Activated T-helper 2 cell treated with anti-CD3 and anti-CD28 coated beads, Interferon-gamma antibody, Interleukin-2, Interleukin-4, amounts not matched to agents 10 μg/mL and 5 μg/mL and 100 μg/mL, durations not matched to agents 14 hours and 24 hours and 36 hours (primary cell): ENCODE data around the gene SLC24A5. TPM values are rescaled to one million over a fixed set of nuclear protein-coding genes. Genes with fewer than 3 reads are reported as not detected.

Experiments
- DNase-seq: peaks from one replicate; pipeline ENCODE4 v3.0.0; 2021; ENCODE audit warnings: low spot score
- H3K27ac Mint-ChIP-seq: one replicate; pipeline ENCODE4 v1.8.0; 2021; ENCODE audit warnings: mixed read lengths
- H3K27me3 Mint-ChIP-seq: one replicate; pipeline ENCODE4 v1.8.0; 2021; ENCODE audit warnings: low read depth, mixed read lengths
- H3K36me3 Mint-ChIP-seq: one replicate; pipeline ENCODE4 v1.8.0; 2021; ENCODE audit warnings: low read depth, mixed read lengths
- H3K4me1 Mint-ChIP-seq: one replicate; pipeline ENCODE4 v1.8.0; 2021; ENCODE audit warnings: low read depth, mixed read lengths
- H3K4me3 Mint-ChIP-seq: one replicate; pipeline ENCODE4 v1.8.0; 2021; ENCODE audit warnings: low read depth, mild to moderate bottlenecking, moderate library complexity, mixed read lengths
- H3K9me3 Mint-ChIP-seq: one replicate; pipeline ENCODE4 v1.8.0; 2021; ENCODE audit warnings: mixed read lengths
- intact Hi-C: fragments of 100-400 bp; cut with micrococcal nuclease; formaldehyde crosslinking; loops from one replicate; pipeline ENCODE4 v1.15.1; 2023
- total RNA-seq: library from RNA; stranded (reverse); gene quantifications from 2 replicates; pipeline ENCODE4 v1.2.3, GENCODE V29; 2022

SLC24A5 gene
- total RNA-seq = not detected in 2 replicates

DNA sequence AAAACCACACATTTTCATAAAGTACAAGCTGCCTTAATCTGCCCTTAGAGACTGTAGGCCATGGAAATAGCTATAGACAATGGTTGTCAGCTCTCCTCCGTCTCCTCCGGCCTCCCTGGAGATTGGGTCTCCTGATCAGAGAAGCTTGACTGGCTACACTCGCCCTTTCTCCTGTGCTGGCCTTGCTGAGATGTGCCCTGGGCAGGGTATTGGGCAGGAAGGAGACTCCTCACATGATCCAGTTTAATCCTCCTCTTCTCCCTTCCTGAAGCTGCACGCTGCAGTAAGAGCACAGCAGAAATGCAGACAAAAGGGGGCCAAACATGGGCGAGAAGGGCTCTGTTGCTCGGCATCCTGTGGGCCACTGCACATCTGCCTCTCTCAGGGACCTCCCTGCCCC is at the start of gene SLC24A5:
Gene SLC24A5, plus strand, starts transcription at position 246 of the 400 bp plus-strand sequence. Its CDS starts 55 bp downstream, at position 301.
- Mint-ChIP-seq H3K4me3 (no peak within 1 kb of the TSS), H3K27ac (no peak within 1 kb of the TSS), H3K36me3 (no peaks in the 10 kb centered on the region), H3K27me3 (peaks cover 11% of the 10 kb centered on the region), H3K4me1 (no peaks in the 10 kb centered on the region), H3K9me3 (no peaks in the 10 kb centered on the region)
- intact Hi-C loops = no loop called here
- no peak for DNase-seq

DNA sequence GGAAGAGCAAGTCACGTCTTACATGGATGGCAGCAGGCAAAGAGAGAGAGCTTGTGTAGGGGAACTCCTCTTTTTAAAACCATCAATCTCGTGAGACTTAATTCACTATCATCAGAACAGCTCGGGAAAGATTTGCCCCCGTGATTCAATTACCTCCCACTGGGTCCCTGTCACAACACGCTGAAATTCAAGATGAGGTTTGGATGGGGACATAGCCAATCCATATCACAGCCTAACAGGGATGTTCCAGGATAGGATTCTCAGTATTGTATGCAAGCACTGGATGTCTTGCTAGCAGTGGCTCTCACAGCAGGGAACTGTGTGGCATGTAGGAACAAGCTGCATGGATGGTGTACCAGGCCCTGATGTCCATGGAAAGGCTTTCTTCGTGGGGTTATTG is 47.8 kb upstream of the SLC24A5 start:
- H3K4me3 Mint-ChIP-seq = no peak overlapping the region
- intact Hi-C loops = no loop called here
- no peak overlapping the region for H3K27ac Mint-ChIP-seq
- H3K27me3 Mint-ChIP-seq = peaks cover 2% of the 10 kb centered on the region
- no peaks in the 10 kb centered on the region for H3K4me1 Mint-ChIP-seq
- DNase-seq = no peak
- no peaks in the 10 kb centered on the region for H3K9me3 Mint-ChIP-seq
- H3K36me3 Mint-ChIP-seq = no peaks in the 10 kb centered on the region

DNA sequence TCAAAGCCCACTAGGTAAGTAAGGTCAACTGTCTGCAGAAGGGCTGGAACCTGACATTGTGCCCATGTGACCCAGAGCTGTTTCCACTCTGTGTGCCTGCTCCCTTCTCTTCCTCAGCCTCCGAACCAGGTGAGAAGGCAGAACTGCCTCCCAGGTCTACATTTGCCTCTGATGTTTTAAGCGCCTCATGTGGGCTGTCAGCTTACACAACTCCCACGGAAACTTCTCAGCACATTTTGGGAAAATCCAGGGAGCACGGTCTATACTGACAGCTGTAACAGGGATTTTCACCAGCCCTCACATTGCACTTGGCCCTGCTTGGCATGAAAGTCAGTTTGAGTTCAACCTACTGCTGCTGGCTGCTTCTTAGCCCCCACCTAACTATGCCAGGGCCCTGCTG is 46.9 kb upstream of the SLC24A5 start:
- intact Hi-C loops = no loop called here

DNA sequence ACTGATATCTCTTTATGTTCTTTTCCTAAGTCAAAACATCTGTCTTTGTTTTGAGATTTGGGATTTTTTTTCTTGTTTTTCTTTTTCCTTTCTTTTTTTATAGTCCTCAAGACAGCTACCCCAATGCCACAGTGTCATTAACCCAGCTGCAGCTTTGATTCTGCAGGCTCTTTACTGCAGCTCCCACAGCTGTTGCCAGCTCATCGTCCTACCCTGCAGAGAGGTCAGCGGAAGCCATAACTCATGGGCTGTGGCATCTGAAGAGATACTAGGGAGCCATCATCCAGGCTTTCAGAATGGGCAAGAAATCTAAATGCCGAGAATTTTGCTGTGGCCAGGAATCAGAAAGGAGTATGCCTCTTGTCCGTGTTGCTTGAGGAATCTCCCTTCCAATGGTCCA is 44.3 kb upstream of the SLC24A5 start:
- no peaks in the 10 kb centered on the region for H3K4me1 Mint-ChIP-seq
- H3K4me3 Mint-ChIP-seq = no peak overlapping the region
- H3K36me3 Mint-ChIP-seq = no peaks in the 10 kb centered on the region
- no peaks in the 10 kb centered on the region for H3K9me3 Mint-ChIP-seq
- intact Hi-C loops = no loop called here
- DNase-seq = no peak
- no peak overlapping the region for H3K27ac Mint-ChIP-seq
- peaks cover 6% of the 10 kb centered on the region for H3K27me3 Mint-ChIP-seq

More for the DNA sequence above, 46.9 kb upstream of the SLC24A5 start:
- Mint-ChIP-seq H3K36me3 (no peaks in the 10 kb centered on the region), H3K27ac (no peak overlapping the region), H3K9me3 (no peaks in the 10 kb centered on the region), H3K4me1 (no peaks in the 10 kb centered on the region), H3K4me3 (no peak overlapping the region), H3K27me3 (peaks cover 2% of the 10 kb centered on the region)
- DNase-seq = no peak

DNA sequence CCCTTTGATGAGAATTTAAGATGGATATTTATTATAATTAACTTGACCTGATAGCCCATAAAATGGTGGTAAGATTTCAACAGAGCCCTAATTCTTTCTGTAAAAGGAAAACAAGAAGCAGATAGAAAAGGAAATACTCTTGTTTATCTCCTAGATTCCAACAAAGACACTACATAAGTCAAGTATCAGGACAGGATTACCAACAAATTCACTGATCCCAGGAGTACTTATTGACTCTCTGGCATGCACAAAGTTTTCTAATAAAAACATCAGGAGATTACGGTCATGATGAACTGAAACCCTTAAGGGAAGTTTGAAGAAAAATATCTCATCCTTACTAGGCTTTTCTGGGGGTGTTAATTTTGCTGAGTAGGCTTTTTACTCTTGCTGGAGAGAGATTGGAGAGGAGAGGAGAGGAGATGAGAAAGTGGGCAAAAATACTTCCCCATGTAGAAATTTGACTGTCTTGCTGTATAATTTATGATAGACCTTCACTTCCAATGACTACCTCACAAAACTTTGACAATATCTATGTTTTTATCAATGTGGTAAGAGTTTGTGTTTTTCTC is 43.1 kb upstream of the SLC24A5 start:
- no peaks in the 10 kb centered on the region for H3K9me3 Mint-ChIP-seq
- no peak overlapping the region for H3K27ac Mint-ChIP-seq
- intact Hi-C loops = no loop called here
- peaks cover 8% of the 10 kb centered on the region for H3K27me3 Mint-ChIP-seq
- H3K4me3 Mint-ChIP-seq = no peak overlapping the region
- no peak for DNase-seq
- no peaks in the 10 kb centered on the region for H3K36me3 Mint-ChIP-seq
- no peaks in the 10 kb centered on the region for H3K4me1 Mint-ChIP-seq

DNA sequence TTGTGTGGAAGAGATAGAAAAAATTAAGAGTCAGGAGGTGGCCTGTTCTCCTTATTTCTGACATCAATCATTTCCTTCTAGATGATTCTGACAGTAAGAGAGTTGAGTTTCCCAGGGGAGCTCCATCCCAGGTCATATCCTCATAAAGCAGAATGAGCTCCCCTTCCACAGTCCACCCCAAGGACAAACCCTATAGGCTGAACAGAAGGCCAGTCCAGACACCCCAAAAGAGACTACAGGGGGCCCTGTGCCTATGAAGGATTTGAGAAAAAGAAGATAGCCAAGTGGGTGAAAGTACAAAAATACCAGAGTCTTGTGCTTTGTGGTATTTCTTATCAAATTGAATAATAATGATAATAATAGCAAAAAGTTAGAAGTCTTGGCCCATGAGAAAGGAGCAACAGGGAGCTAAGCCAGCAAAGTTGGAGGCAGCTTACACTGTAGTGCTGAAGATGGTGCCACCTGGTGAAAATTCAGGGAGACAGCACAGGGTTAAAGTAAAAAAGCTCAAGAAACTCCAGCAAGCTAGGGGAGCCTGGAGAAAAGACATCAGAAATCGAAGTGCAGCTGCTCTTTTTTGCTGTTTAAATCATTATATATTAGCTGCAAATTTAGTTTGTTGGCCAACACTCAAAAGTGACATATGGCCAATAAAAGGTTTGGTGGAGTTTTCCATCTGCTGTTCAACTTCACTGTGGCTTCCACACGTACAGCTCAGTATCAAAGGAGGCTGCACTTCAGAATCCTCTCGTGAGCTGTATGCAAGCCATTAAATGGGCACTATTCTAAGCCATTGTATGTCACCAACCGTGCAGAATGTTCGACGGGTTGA is 35.8 kb upstream of the SLC24A5 start:
- Mint-ChIP-seq H3K27me3 (peaks cover 2% of the 10 kb centered on the region), H3K9me3 (no peaks in the 10 kb centered on the region), H3K4me3 (no peak overlapping the region), H3K27ac (no peak overlapping the region), H3K4me1 (no peaks in the 10 kb centered on the region), H3K36me3 (no peaks in the 10 kb centered on the region)
- no peak for DNase-seq
- intact Hi-C loops = no loop called here

DNA sequence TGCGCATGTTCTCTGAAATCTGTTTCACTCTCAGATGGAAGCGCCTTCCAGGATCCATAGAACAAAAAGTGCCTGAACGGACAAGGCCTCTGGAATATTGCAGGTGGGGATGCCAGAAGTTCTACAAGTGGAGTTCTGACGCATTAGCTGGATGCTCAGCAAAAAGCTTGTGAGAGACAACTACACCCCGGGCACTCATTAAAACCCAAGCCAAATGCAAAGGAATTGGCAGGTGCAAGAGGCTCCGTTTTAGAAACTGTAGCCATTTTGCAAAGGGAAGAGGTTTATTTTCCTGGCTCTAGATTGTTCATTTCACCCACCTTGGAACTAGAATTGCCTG is 35.2 kb upstream of the SLC24A5 start:
- DNase-seq = no peak
- peaks cover 2% of the 10 kb centered on the region for H3K27me3 Mint-ChIP-seq
- intact Hi-C loops = no loop called here
- no peaks in the 10 kb centered on the region for H3K4me1 Mint-ChIP-seq
- H3K36me3 Mint-ChIP-seq = no peaks in the 10 kb centered on the region
- no peak overlapping the region for H3K4me3 Mint-ChIP-seq
- H3K27ac Mint-ChIP-seq = no peak overlapping the region
- no peaks in the 10 kb centered on the region for H3K9me3 Mint-ChIP-seq

DNA sequence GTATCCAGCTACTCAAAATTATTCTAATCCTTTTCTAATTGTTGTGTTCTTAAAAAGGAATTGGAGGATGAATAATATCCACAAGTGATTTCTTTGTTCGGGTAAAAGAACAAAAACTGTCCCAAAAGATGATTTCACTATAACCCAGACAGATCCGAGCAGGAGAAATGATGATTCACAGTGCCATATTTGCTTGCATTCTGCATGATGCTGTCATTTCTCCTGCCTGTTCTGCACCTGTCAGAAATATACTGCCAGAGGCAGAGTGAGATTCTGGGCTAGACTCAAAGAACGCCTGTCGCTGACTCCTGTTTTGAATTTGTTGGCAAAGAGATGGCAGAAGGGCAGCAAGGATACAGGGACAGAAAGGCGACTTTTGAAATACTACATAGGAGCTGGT is 34.7 kb upstream of the SLC24A5 start:
- Mint-ChIP-seq H3K27ac (no peak overlapping the region), H3K4me1 (no peaks in the 10 kb centered on the region), H3K4me3 (no peak overlapping the region), H3K9me3 (no peaks in the 10 kb centered on the region), H3K36me3 (no peaks in the 10 kb centered on the region), H3K27me3 (peaks cover 2% of the 10 kb centered on the region)
- intact Hi-C loops = no loop called here
- DNase-seq = no peak

DNA sequence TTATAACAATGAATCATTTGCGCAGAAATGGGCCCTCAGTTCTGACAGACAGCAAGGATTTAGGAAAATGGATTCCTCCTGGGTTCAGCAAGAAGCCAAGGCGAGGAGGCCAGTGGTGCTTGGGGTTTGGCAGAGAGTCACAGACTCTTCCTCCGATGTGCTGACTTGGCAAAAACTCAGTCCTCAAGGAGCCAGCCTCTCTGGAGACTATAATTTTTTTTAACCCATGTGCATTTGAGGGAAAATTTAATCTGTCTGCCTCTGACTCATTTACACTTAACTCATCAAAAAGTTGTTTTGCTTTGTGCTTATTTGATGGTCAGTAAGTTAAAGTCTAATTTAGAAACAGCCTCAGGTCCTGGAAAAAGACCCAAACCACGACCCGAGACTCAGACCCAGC is 34.2 kb upstream of the SLC24A5 start:
- Mint-ChIP-seq H3K4me3 (no peak overlapping the region), H3K27me3 (peaks cover 1% of the 10 kb centered on the region), H3K36me3 (no peaks in the 10 kb centered on the region), H3K27ac (no peak overlapping the region), H3K9me3 (no peaks in the 10 kb centered on the region), H3K4me1 (no peaks in the 10 kb centered on the region)
- DNase-seq = no peak
- intact Hi-C loops = no loop called here

DNA sequence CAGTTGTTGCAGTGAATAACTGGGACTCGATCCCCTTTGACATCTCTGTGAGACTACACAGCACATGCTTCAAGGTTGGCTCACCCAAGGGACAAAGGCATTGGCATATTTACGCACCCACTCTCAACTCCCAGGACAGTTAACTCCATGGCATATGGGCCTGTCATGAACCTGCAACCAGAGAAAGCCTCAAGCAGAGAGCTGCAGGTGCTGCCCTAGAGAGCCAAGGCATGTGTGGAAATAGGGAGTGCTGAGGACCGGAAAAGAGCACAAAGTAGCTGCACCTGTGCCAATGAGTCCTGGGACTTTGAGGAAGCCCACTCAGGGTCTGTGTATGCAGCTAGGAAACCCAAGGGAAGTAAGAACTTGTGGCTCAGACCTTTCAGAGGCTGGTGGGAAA is 32.9 kb upstream of the SLC24A5 start:
- H3K36me3 Mint-ChIP-seq = no peaks in the 10 kb centered on the region
- H3K27me3 Mint-ChIP-seq = no peaks in the 10 kb centered on the region
- no peak overlapping the region for H3K27ac Mint-ChIP-seq
- intact Hi-C loops = no loop called here
- no peaks in the 10 kb centered on the region for H3K9me3 Mint-ChIP-seq
- no peaks in the 10 kb centered on the region for H3K4me1 Mint-ChIP-seq
- no peak for DNase-seq
- H3K4me3 Mint-ChIP-seq = no peak overlapping the region

DNA sequence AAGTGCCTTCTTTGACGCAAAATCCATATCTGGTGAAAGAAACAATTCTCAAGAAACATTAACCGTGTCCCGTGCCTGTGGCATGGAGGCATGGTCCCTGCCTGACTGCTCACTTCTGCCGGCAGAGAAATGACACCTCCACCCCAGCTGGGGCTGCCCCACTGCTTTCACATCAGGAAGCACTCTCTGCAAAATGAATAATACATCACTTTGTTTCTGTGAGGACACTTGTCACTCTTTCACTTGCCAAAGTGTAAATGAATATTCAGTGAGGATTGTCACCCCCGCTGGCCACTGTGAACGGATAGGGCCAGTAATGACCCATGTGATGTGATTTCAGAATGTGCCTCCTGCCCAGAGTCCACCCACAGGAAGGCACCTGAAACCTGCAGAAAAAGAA is 31.1 kb upstream of the SLC24A5 start:
- H3K36me3 Mint-ChIP-seq = no peaks in the 10 kb centered on the region
- H3K4me1 Mint-ChIP-seq = no peaks in the 10 kb centered on the region
- intact Hi-C loops = no loop called here
- H3K27me3 Mint-ChIP-seq = no peaks in the 10 kb centered on the region
- no peak overlapping the region for H3K4me3 Mint-ChIP-seq
- no peak for DNase-seq
- no peaks in the 10 kb centered on the region for H3K9me3 Mint-ChIP-seq
- no peak overlapping the region for H3K27ac Mint-ChIP-seq

DNA sequence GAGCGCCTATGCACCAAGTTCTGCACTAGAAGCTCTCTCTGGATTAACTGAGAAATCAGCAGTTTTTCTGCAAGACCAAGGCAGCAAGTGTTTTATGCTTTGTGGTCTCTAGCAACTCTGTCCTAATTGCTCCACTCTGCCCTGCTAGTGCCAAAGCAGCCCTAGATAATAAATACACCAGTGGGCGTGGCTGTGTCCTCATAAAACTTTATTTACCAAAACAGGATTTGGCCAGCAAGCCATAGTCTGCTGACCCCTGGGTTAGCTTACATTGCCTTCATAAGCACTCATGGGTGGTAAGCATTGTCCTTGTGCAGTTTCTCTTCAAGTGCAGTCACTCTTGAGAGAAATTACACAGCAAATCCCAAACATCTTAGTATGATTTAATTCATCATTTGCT is 30.7 kb upstream of the SLC24A5 start:
- no peak overlapping the region for H3K4me3 Mint-ChIP-seq
- no peaks in the 10 kb centered on the region for H3K36me3 Mint-ChIP-seq
- DNase-seq = no peak
- H3K4me1 Mint-ChIP-seq = no peaks in the 10 kb centered on the region
- H3K27me3 Mint-ChIP-seq = no peaks in the 10 kb centered on the region
- intact Hi-C loops = no loop called here
- H3K9me3 Mint-ChIP-seq = no peaks in the 10 kb centered on the region
- H3K27ac Mint-ChIP-seq = no peak overlapping the region

DNA sequence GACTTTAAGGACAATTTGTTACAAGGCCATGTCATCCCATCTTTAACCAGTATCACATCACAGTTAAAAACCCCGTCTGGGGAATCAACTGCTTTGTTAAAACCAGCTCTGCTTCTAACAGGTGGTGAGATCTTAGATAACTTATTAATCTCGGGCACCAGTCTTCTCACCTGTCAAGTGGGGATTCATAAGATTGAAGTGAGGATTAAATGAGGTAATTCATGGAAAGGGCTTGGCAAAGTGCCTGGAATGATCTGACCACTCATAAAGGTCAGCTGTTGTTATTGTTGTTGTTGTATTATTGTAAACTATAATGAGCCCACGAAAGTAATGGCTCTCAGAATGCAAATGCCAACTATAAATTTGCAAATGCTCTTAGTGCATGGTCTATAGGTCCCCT is 30.1 kb upstream of the SLC24A5 start:
- Mint-ChIP-seq H3K9me3 (no peaks in the 10 kb centered on the region), H3K4me3 (no peak overlapping the region), H3K27ac (no peak overlapping the region), H3K4me1 (no peaks in the 10 kb centered on the region), H3K36me3 (no peaks in the 10 kb centered on the region), H3K27me3 (no peaks in the 10 kb centered on the region)
- intact Hi-C loops = no loop called here
- no peak for DNase-seq
